Measurements from ENCODE around the gene SMIM5.

GRCh38 chr17:75645889-75646637, 12.8 kb downstream of the SMIM5 start:
- TF ChIP-seq, protein P1, sequence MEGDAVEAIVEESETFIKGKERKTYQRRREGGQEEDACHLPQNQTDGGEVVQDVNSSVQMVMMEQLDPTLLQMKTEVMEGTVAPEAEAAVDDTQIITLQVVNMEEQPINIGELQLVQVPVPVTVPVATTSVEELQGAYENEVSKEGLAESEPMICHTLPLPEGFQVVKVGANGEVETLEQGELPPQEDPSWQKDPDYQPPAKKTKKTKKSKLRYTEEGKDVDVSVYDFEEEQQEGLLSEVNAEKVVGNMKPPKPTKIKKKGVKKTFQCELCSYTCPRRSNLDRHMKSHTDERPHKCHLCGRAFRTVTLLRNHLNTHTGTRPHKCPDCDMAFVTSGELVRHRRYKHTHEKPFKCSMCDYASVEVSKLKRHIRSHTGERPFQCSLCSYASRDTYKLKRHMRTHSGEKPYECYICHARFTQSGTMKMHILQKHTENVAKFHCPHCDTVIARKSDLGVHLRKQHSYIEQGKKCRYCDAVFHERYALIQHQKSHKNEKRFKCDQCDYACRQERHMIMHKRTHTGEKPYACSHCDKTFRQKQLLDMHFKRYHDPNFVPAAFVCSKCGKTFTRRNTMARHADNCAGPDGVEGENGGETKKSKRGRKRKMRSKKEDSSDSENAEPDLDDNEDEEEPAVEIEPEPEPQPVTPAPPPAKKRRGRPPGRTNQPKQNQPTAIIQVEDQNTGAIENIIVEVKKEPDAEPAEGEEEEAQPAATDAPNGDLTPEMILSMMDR (IDR thresholded peaks at IDR 0.05): no peak
- no peak for TF ChIP-seq POLR2A (IDR thresholded peaks at IDR 0.05)
